PFSK-1 (cell line): ENCODE results near the gene TSGA10IP.

Source experiments
- REST ChIP-seq, 2 experiments: IDR thresholded peaks; 2 replicates each; pipeline versions ENCODE4 v1.6.1 to v1.8.0; 2011 to 2012; ENCODE audit warnings: low read depth in 2 of 2, low read length in 2 of 2, control low read depth in 1 of 2, inconsistent platforms in 1 of 2, mild to moderate bottlenecking in 1 of 2, moderate library complexity in 1 of 2; ENCODE audit not compliant: insufficient read depth in 1 of 2
- SIN3A ChIP-seq: IDR thresholded peaks from 2 replicates; pipeline ENCODE4 v1.6.1; 2012; ENCODE audit warnings: mild to moderate bottlenecking, low read length, moderate library complexity, borderline replicate concordance; ENCODE audit not compliant: insufficient read depth

GRCh38 chr11:65895482-65895981 lies 49.7 kb upstream of the TSGA10IP start:
- TF ChIP-seq SIN3A (no peak), REST (IDR thresholded peaks at IDR 0.05; ENCODE audit: insufficient read depth in 1 of 2, low read depth in 2 of 2, low read length in 2 of 2) (no peak)
